DOHH2 (cell line): ENCODE measurements around the gene PRKCG.

ENCODE experiments used
- EZH2phosphoT487 ChIP-seq: fragments of 200-600 bp; sonication (generic); IDR thresholded peaks from 2 replicates; pipeline ENCODE4 v1.6.1; 2017; ENCODE audit warnings: borderline replicate concordance, mild to moderate bottlenecking, antibody characterized with exemption, low read length, moderate library complexity, mixed read lengths
- TF ChIP-seq, protein P1 (sequence below): fragments of 200-600 bp; sonication (generic); IDR thresholded peaks from one replicate; pipeline ENCODE4 v1.5.1; 2014; ENCODE audit warnings: antibody characterized with exemption, mild to moderate bottlenecking, low read depth, low read length; ENCODE audit not compliant: poor library complexity, severe bottlenecking

DNA sequence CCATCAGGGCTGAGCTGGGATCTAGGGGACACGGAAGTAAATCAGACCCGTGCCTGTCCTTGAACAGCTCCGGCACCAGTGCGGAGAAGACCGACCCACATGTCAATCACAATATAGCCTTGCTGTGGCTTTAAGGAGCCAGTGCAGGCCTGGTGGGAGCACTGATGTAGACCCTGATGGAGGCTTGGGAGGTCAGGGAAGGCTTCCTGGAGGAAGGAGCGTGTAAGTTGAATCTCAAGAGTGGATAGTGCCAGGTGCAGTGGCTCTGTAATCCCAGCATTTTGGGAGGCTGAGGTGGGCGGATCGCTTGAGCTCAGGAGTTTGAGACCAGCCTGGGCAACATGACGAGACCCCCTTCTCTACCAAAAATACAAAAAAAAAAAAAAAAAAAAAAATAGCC is 70.0 kb downstream of the PRKCG start:
- TF ChIP-seq, protein P1, sequence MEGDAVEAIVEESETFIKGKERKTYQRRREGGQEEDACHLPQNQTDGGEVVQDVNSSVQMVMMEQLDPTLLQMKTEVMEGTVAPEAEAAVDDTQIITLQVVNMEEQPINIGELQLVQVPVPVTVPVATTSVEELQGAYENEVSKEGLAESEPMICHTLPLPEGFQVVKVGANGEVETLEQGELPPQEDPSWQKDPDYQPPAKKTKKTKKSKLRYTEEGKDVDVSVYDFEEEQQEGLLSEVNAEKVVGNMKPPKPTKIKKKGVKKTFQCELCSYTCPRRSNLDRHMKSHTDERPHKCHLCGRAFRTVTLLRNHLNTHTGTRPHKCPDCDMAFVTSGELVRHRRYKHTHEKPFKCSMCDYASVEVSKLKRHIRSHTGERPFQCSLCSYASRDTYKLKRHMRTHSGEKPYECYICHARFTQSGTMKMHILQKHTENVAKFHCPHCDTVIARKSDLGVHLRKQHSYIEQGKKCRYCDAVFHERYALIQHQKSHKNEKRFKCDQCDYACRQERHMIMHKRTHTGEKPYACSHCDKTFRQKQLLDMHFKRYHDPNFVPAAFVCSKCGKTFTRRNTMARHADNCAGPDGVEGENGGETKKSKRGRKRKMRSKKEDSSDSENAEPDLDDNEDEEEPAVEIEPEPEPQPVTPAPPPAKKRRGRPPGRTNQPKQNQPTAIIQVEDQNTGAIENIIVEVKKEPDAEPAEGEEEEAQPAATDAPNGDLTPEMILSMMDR, result no peak
- no peak for TF ChIP-seq EZH2phosphoT487
